PFSK-1 (cell line): ENCODE data around the gene MST1.

Source experiments
- FOXP2 ChIP-seq: optimal IDR thresholded peaks from 2 replicates; pipeline ENCODE3; 2011; ENCODE audit warnings: borderline replicate concordance, control low read depth, inconsistent platforms; ENCODE audit not compliant: insufficient read depth; ENCODE audit errors: extremely low read length, extremely low read depth
- POLR2AphosphoS5 ChIP-seq: IDR thresholded peaks from 2 replicates; pipeline ENCODE4 v1.6.1; 2012; ENCODE audit warnings: low read depth, mild to moderate bottlenecking, control low read depth, low read length, moderate library complexity
- REST ChIP-seq, 2 experiments: IDR thresholded peaks; 2 replicates each; pipeline versions ENCODE4 v1.6.1 to v1.8.0; 2011 to 2012; ENCODE audit warnings: low read depth in 2 of 2, low read length in 2 of 2, control low read depth in 1 of 2, inconsistent platforms in 1 of 2, mild to moderate bottlenecking in 1 of 2, moderate library complexity in 1 of 2; ENCODE audit not compliant: insufficient read depth in 1 of 2
- SIN3A ChIP-seq: IDR thresholded peaks from 2 replicates; pipeline ENCODE4 v1.6.1; 2012; ENCODE audit warnings: mild to moderate bottlenecking, low read length, moderate library complexity, borderline replicate concordance; ENCODE audit not compliant: insufficient read depth
- TAF1 ChIP-seq: IDR thresholded peaks from 2 replicates; pipeline ENCODE4 v1.6.1; 2012; ENCODE audit warnings: low read length, control low read depth, borderline replicate concordance; ENCODE audit not compliant: insufficient read depth

DNA sequence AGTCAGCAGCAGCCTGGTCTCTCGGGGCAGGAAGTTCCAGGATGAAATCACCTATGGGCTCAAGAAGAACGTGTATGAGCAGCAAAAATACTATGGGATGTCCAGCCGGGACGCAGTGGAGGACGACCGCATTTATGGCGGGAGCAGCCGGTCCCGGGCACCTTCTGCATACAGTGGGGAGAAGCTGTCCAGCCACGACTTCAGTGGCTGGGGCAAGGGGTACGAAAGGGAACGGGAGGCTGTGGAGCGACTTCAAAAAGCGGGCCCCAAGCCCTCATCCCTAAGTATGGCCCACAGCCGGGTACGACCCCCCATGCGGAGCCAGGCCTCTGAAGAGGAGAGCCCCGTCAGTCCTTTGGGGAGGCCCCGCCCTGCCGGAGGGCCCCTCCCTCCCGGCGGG lies 27.3 kb downstream of the MST1 start:
- no peak for TF ChIP-seq TAF1
- TF ChIP-seq POLR2AphosphoS5: no peak
- no peak for TF ChIP-seq REST (IDR thresholded peaks at IDR 0.05; ENCODE audit: insufficient read depth in 1 of 2, low read depth in 2 of 2, low read length in 2 of 2)
- TF ChIP-seq FOXP2: no peak
- no peak for TF ChIP-seq SIN3A
